Activated CD8-positive, alpha-beta memory T cell treated with anti-CD3 and anti-CD28 coated beads for 36 hours (primary cell): ENCODE measurements around the gene STYXL1. TPM values are rescaled to one million over a fixed set of nuclear protein-coding genes. Genes with fewer than 3 reads are reported as not detected.
"Not testable (repeated sequence)": the region's sequence is repeated elsewhere in the genome, so short reads cannot be mapped to it uniquely, and the experiment has no call there.

Experiments
- CTCF ChIA-PET: fragments of 350-600 bp; sonication (Branson Sonifier 250); formaldehyde crosslinking; loops from one replicate; lab custom pipeline; 2021; ENCODE audit warnings: antibody characterized with exemption; lab: Charles Lee
- POLR2A ChIA-PET: fragments of 350-600 bp; sonication (Branson Sonifier 250); formaldehyde crosslinking; loops from one replicate; lab custom pipeline; 2021; ENCODE audit warnings: antibody characterized with exemption; lab: Charles Lee
- total RNA-seq, 2 experiments: library from RNA; stranded (reverse); gene quantifications; one replicate each; pipeline ENCODE4 v1.2.3, GENCODE V29; 2021

STYXL1 gene, protein sequence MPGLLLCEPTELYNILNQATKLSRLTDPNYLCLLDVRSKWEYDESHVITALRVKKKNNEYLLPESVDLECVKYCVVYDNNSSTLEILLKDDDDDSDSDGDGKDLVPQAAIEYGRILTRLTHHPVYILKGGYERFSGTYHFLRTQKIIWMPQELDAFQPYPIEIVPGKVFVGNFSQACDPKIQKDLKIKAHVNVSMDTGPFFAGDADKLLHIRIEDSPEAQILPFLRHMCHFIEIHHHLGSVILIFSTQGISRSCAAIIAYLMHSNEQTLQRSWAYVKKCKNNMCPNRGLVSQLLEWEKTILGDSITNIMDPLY
- total RNA-seq = 10 to 100 TPM; 35.7 to 36.0 TPM

DNA sequence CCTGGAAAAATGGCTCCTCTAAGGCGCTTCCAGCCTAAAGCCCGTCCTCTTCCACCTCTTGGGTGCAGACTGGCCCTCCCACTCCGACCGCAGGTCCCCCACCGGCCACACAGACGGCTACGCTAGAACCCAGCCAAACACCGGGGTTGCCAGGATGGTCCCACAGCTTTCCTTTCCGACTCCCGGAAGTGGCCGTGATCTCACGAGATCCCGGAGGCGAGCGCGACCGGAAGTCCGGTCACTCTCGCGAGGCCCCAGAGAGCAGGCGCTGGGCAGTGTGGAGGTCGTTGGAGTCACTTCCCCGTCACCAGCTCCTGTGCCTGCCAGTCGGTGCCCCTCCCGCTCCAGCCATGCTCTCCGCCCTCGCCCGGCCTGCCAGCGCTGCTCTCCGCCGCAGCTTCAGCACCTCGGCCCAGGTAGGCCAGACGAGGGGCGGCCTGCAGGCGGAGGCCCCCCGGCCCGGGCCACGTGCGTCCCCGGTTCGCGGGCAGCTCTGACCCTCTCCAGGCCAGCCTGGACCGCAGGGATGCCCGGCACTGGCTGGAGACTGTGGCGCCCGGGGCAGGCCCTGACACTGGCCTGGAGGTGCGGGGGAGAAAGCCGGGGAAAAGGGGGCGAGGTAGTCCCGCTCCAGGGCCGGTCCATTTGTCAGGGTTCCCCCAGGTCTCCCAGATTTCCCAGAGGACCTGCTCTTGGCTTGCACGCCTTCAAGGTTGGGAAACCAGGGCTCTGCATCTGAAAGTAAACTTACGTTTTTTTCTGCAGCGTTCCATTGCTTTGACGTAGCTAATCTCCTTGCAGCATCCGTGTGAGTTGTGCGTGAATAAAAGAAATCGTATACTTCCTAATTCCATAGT, at the start of gene STYXL1, which contains the start of gene MDH2:
Gene STYXL1, minus strand, starts transcription at position 190 of the 857 bp plus-strand sequence. CDS start 17,477 bp downstream, outside the sequence.
Gene MDH2, plus strand, starts transcription at position 296 of the 857 bp plus-strand sequence. Its CDS starts 55 bp downstream, at position 351.
- CTCF ChIA-PET = interaction anchor here (1.1 to 1.3 kb wide), 3 partner anchors 119 to 316 kb away, joined by 3 read pairs; no protein-coding TSS in a partner anchor
- POLR2A ChIA-PET = interaction anchor here (0.6 to 1.6 kb wide), 7 partner anchors 87 to 975 kb away, joined by 3 to 5 read pairs (median 4); partner anchors contain the start of gene POR

DNA sequence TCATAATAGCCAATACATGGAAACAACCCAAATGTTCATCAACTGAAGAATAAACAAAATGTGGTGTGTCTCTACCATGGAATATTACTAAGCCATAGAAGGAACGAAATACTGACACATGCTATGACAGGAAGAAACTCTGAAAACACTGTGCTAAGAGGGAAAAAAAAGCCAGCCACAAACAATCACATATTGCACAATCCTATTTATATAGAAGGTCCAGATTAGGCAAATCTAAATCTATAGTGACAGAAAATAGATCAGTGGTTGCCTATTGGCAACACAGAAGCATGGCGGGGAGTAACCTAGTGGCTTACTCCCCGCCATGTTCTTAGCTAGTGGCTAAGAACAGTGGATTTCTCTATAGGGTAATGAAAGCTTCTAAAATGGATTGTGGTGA, 48.1 kb upstream of the STYXL1 start:
- ChIA-PET CTCF (no interaction called here), POLR2A (no interaction called here)

DNA sequence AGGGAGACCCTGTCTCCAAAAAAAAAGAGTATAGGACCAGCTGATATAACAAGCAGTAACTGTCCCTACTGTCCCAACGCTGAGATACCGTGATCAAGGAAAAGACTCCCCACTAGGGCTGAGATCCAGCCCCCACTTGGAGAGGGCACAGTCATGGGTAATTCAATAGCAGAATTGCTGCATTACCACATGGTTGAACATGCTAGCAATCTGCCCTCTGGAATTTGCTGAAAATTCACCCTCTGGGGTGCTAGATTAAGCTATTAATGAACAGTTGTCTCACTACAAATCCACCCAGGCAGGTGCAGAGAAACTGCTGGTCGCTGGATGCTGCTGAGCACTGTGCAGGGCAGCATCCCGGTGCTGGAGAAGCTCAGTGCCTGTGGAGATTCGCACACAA, 46.5 kb upstream of the STYXL1 start:
- CTCF ChIA-PET, POLR2A ChIA-PET: not testable (repeated sequence)

DNA sequence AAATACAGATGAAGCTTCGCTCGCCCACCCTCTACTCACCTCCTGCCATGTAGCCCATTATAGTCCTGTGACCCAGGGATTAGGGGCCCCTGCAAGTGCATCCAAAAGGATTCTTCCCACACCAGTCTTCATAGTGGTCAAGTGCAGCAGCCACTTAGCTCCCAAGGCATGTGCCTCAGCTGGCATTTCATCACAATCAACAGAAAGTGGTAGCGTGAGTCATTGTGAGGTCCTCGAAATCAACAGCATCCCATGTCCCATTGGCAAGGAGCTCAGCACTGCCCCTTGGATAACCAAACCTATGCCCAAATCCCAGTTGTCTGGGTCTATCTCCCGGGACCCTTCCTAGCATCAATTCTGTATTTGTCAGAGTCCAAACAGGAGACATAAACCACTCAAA, 45.7 kb upstream of the STYXL1 start:
- CTCF ChIA-PET = not testable (repeated sequence)

DNA sequence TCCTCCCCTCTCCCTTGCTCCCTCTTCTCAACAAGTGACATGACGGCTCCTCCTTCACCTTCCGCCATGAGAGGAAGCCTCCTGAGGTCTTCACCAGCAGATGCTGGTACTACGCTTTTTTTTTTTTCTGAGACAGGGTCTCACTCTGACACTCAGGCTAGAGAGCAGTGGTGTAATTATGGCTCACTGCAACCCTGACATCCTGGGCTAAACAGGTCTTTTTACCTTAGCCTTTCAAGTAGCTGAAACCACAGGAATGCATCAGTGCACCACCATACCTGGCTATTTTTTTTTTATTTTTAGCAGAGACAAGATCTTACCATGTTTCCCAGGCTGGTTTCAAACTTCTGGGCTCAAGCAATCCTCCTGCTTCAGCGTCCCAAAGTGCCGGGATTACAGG, 43.7 kb upstream of the STYXL1 start:
- ChIA-PET CTCF (no interaction called here), POLR2A (no interaction called here)

More for the DNA sequence above, 45.7 kb upstream of the STYXL1 start:
- POLR2A ChIA-PET = not testable (repeated sequence)

DNA sequence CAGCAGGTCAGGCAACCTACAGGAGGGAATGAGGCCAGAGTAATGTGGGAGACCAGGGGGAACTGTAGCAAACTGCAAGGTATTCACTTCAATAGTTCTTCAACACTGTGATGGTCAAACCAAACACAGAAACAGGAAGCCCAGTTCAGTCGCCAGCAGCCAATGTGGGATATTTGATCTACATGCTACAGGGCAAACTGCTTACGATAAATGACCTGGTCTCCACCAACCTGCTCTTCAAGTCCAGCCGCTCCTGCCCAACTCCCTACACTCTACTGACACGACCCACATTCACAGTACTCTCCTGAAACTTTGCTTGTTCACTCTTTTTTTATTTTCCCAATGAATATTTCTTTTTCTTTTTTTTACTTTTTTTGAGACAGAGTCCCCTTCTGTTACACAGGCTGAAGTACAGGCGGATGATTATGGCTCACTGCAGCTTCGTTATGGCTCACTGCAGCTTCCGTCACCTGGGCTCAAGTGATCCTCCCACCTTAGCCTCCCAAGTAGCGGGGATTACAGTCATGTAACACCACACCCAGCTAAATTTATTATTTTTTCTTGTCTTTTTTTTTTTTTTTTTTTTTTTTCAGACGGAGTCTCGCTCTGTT, 42.2 kb upstream of the STYXL1 start:
- ChIA-PET POLR2A (no interaction called here), CTCF (interaction anchor here (0.6 kb wide), 1 partner anchor 202 kb away, joined by 4 read pairs; no protein-coding TSS in a partner anchor)

DNA sequence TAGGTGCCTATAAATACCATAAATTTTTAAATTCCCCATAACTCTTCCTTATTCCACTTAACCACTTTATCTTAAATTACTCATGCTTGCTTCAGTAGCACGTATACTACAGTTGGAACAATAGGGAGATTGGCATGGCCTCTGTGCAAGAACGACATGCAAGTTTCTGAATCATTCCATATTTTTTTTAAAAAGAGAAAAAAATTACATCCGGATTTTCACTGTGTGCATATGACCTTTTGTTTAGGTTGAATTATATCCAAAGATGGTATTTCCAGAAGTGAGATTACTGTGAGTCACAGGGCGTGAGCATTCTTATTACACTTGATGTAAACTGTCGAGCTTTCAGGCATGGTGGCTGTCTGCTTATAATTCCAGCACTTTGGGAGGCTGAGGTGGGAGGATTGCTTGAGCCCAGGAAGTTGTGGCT, 39.6 kb upstream of the STYXL1 start:
- CTCF ChIA-PET, POLR2A ChIA-PET: not testable (repeated sequence)

DNA sequence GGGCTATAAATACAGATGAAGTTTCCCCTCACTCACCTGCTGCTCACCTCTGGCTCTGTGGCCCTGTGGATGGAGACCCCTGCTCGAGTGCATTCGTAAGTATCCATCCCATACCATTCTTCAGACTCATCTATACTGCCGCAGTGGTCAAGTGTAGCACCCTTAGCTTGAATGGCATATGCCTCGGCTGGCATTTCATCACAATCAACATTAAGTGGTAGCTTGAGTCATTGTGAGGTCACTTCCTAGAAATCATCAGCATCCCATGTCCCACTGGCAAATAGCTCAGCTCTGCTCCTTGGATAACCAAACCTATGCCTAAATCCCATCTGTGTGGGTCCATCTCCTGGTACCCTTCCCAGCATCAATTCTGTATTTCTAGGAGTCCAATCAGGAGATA, 38.3 kb upstream of the STYXL1 start:
- ChIA-PET CTCF (no interaction called here), POLR2A (no interaction called here)

DNA sequence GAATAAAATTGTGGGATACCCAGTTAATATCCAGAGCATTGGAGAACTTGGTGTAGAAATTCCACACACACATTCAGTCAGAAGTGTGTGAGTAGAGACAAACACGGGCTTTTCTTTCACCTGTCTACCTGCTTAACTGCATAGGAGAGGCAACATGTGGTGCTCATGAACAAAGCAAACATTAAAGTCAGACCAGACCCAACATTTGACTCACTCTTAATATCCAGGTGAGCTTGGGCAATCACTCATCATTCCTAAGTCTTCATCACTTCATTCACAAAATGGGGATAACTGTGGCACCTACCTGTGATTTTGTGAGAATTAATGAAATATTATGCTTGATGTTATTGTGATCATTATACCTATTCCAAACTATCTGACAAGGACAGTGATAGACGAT, 36.3 kb upstream of the STYXL1 start:
- CTCF ChIA-PET = interaction anchor here (0.7 kb wide), 1 partner anchor 19 kb away, joined by 3 read pairs; no protein-coding TSS in a partner anchor
- POLR2A ChIA-PET = not testable (repeated sequence)

DNA sequence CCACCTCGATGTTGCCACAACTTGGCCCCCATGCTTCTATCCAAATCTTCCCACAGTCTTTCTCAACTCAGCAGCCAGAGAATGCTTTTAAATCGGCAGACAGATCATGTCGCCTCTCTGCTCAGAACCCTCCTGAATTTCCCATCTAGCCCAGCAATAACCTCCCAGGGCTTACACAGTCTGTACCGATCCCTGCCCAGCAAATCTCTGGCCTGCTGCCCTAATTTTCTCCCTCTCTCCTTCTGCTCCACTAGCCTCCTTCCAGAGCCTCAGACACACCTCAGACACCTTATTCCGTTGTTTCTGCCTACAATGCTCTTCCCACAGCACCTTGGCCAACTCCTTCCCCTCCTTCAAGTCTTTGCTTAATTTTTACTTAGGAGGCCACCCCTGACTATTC, 32.4 kb upstream of the STYXL1 start:
- POLR2A ChIA-PET = no interaction called here
- CTCF ChIA-PET = no interaction called here

DNA sequence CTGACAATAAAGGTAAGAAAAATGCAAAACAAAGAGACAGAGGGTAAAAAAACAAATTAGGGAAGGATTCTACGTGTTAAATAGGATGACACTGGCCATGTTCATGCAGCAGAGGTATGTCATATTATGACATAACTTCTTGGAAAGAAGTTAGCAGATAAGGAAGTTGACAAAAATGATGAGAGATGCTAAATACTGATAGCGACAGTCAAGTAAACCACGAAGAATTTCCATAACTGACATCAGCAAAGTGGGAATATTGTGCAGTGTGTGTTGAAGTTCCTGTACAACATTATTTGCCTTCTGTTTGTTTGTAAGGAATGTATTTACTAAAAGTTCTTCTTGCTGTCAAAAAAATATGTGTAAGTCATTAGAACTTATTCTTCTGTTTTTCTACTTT, 29.6 kb upstream of the STYXL1 start:
- ChIA-PET CTCF (no interaction called here), POLR2A (no interaction called here)

DNA sequence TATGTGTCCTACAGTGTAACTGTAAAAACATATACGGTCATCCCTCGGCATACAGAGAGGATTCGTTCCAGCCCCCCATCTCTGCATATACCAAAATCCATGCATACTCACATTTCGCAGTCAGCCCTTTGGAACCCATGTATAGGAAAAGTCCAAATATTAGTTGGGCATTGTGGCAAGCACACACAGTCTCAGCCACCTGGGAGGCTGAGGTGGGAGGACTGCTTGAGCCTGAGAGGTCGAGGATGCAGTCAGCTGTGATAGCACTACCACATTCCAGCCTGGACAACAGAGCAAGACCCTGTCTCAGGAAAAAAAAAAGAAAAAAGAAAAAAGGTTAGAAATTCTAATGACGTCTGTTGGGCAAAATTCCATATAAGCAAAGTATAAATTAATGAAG, 29.2 kb upstream of the STYXL1 start:
- ChIA-PET POLR2A (no interaction called here), CTCF (no interaction called here)

DNA sequence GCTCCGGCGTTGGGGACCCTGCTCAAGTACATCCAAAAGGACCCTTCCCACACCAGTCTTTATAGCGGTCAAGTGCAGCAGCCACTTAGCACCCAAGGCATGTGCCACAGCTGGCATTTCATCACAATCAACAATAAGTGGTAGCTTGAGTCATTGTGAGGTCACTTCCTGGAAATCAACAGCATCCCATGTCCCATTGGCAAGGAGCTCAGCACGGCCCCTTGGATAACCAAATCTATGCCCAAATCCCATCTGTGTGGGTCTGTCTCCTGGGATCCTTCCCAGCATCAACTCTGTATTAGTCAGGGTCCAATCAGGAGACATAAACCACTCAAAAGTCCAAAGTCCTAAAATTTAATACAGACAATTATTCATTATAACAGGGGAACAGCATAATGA, 27.2 kb upstream of the STYXL1 start:
- CTCF ChIA-PET = no interaction called here

DNA sequence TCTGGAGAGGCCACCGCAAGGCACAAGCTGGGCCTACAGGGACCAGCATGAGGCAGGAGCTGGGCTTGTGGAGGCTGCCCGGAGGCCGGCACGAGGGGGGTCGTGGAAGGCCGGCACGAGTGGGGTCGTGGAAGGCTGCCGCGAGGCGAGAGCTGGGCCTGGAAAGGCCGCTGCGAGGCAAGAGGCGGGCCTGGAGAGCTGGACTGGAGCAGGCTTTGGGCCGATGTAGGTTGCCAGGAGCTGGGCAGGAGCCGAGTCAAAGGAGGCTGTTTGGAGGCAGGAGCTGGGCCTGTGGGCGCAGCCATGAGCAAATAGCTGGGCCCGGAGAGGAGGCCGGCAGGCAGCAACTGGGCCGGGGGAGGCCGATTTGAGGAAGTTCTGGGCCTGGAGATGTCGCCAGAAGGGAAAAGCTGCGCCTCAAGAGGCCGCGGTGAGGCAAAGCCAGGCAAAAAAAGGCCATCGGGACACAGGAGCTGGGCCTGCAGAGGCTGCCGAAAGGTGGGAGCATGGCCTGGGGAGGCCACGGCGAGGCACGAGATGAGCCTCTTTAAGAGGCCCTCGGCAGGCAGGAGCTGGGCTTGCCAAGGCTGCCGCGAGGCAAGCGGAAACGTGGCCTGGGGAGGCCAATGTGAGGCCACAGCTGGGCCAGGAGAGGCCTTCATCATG, 26.6 kb upstream of the STYXL1 start:
- ChIA-PET POLR2A (no interaction called here), CTCF (no interaction called here)

More for the DNA sequence above, 27.2 kb upstream of the STYXL1 start:
- POLR2A ChIA-PET = no interaction called here

DNA sequence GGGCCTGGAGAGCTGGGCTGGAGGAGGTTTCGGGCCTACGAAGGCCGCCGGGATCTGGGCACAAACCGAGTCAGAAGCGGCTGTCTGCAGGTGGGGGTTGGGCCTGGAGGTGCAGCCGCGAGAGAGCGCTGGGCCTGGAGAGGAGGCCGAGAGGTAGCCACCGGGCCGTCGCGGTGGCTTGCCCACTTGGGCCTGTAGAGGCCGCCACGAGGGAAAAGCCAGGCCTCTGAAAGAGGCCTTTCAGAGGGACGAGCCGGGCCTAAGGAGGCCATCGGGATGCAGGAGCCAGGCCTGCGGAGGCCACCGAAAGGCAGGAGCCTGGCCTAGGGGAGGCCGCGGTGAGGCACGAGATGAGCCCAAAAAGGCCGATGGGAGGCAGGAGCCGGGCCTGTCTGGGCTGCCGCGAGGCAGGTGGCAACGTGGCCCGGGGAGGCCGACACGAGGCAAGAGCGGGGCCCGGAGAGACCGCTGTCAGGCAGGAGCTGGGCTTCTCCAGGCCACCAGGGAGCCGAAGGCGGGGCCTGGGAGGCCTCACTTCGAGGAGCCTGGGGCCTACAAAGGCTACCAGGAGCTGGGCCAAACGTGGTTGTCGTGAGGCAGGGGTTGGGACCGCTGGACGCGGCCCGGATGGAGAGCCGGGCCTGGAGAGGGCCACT, 25.7 kb upstream of the STYXL1 start:
- CTCF ChIA-PET = no interaction called here
- POLR2A ChIA-PET = no interaction called here

DNA sequence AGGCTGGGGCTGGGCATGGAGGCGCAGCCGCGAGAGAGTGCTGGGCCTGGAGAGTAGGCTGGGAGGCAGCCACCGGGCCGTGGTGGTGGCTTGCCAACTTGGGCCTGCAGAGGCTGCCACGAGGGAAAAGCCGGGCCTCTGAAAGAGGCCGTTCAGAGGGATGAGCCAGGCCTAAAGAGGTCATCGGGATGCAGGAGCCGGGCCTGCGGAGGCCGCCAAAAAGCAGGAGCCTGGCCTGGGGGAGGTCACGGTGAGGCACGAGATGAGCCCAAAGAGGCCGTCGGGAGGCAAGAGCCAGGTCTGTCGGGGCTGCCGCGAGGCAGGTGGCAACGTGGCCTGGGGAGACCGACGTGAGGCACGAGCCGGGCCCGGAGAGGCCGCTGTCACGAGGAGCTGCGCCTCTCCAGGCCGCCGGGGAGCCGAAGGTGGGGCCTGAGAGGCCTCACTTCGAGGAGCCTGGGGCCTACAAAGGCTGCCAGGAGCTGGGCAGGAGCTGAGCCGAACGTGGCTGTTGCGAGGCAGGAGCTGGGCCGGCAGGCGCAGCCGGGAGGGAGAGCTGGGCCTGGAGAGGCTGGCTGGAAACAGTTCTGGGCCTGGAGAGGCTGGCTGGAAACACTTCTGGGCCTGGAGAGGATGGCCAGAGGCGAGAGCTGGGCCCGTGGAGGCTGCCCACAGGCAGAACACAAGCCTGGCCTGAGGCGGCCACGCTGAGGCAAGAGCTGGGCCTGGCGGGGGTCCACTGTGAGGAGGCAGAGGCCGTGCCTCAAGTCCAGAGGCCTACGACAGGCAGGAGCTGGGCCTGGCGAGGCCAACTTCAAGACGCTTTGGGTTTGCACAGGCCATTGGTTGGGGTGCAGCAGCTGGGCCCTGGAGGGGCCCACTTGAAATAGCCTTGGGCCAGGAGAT, 24.7 kb upstream of the STYXL1 start:
- ChIA-PET CTCF (no interaction called here), POLR2A (no interaction called here)

DNA sequence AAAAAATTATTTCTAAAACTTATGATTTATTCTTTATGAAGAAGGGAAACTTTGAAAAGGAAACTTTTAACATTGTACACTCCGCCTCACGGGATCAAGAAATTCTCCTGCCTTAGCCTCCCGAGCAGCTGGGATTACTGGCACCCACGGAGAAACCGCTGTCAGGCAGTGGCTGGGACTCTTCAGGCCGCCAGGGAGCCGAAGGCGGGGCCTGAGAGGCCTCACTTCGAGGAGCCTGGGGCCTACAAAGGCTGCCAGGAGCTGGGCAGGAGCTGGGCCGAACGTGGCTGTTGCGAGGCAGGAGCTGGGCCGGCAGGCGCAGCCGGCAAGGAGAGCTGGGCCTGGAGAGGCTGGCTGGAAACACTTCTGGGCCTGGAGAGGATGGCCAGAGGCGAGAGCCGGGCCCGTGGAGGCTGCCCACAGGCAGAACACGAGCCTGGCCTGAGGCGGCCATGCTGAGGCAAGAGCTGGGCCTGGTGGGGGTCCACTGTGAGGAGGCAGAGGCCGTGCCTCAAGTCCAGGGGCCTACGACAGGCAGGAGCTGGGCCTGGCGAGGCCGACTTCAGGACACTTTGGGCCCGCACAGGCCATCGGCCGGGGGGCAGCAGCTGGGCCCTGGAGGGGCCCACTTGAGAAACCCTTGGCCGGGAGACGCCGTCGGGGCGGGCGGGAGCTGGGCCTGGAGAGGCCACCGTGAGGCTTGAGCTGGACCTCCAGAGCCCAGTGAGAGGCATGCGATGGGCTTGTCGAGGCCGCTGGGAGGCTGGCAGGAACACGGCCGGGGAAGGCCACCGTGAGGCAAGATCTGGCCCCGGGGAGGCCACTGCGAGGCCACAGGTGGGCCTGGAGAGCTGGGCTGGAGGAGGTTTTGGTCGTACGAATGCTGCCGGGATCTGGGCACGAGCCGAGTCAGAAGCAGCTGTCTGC, 23.8 kb upstream of the STYXL1 start:
- POLR2A ChIA-PET = interaction anchor here (0.6 kb wide), 1 partner anchor 66 kb away, joined by 3 read pairs; no protein-coding TSS in a partner anchor
- CTCF ChIA-PET = no interaction called here
